Memory B cell (primary cell): Measurements from ENCODE around the gene PBRM1.

ENCODE experiments used
- ATAC-seq: fragments of 150-1000 bp; cut with Tn5 transposase; 2 replicates; pipeline ENCODE4 v1.10.0; 2021; ENCODE audit warnings: low read depth, mild to moderate bottlenecking, moderate library complexity
- DNase-seq, 2 donors: peaks; one replicate each; pipeline ENCODE4 v3.0.0; 2022; ENCODE audit warnings: low spot score in 2 of 2
- H3K27ac Mint-ChIP-seq: one replicate; pipeline ENCODE4 v1.8.0; 2022; ENCODE audit warnings: mild to moderate bottlenecking, moderate library complexity, mixed read lengths
- H3K27me3 Mint-ChIP-seq: one replicate; pipeline ENCODE4 v1.8.0; 2022; ENCODE audit warnings: mixed read lengths
- H3K36me3 Mint-ChIP-seq: one replicate; pipeline ENCODE4 v1.8.0; 2022; ENCODE audit warnings: mild to moderate bottlenecking, mixed read lengths
- H3K4me1 Mint-ChIP-seq: one replicate; pipeline ENCODE4 v1.8.0; 2022; ENCODE audit warnings: mixed read lengths
- H3K4me3 Mint-ChIP-seq: one replicate; pipeline ENCODE4 v1.8.0; 2022; ENCODE audit warnings: mild to moderate bottlenecking, moderate library complexity, mixed read lengths
- H3K9me3 Mint-ChIP-seq: one replicate; pipeline ENCODE4 v1.8.0; 2022; ENCODE audit warnings: mixed read lengths

The PBRM1 gene

GRCh38 chr3:52712291-52713212 is 26.8 kb upstream of the PBRM1 start:
- H3K36me3 Mint-ChIP-seq = peaks cover 10% of the 10 kb centered on the region
- no peak overlapping the region for H3K4me3 Mint-ChIP-seq
- DNase-seq (no peak), ATAC-seq (no peak)
- peaks cover 4% of the 10 kb centered on the region for H3K4me1 Mint-ChIP-seq
- H3K27me3 Mint-ChIP-seq = no peaks in the 10 kb centered on the region
- peak overlapping the region; percentile 20 for H3K27ac Mint-ChIP-seq
- no peaks in the 10 kb centered on the region for H3K9me3 Mint-ChIP-seq

GRCh38 chr3:52710512-52710911 is 24.8 kb upstream of the PBRM1 start:
- no peak for ATAC-seq

GRCh38 chr3:52707585-52707984 is 21.9 kb upstream of the PBRM1 start:
- no peaks in the 10 kb centered on the region for H3K27me3 Mint-ChIP-seq
- peak overlapping the region; percentile 77 for H3K4me3 Mint-ChIP-seq
- peaks cover 22% of the 10 kb centered on the region for H3K4me1 Mint-ChIP-seq
- DNase-seq (no peak), ATAC-seq (no peak)
- no peaks in the 10 kb centered on the region for H3K9me3 Mint-ChIP-seq
- H3K27ac Mint-ChIP-seq = peak overlapping the region; percentile 92
- H3K36me3 Mint-ChIP-seq = peaks cover 5% of the 10 kb centered on the region

More at GRCh38 chr3:52710512-52710911, 24.8 kb upstream of the PBRM1 start:
- no peaks in the 10 kb centered on the region for H3K27me3 Mint-ChIP-seq
- no peak for DNase-seq
- peak overlapping the region; percentile 31 for H3K27ac Mint-ChIP-seq
- H3K9me3 Mint-ChIP-seq = no peaks in the 10 kb centered on the region
- peaks cover 8% of the 10 kb centered on the region for H3K36me3 Mint-ChIP-seq
- H3K4me3 Mint-ChIP-seq = no peak overlapping the region
- peaks cover 11% of the 10 kb centered on the region for H3K4me1 Mint-ChIP-seq

GRCh38 chr3:52705688-52706686 is 20.3 kb upstream of the PBRM1 start, which contains the start of the genes GLT8D1 and SPCS1:
GLT8D1 (minus strand) TSS chr3:52705791; CDS start chr3:52700460, 5,331 bp downstream.
SPCS1 (plus strand) TSS chr3:52706106; CDS start chr3:52706247, 141 bp downstream.
- H3K9me3 Mint-ChIP-seq = no peaks in the 10 kb centered on the region
- peaks cover 22% of the 10 kb centered on the region for H3K4me1 Mint-ChIP-seq
- peak within 1 kb of the TSS; percentile 98 for H3K4me3 Mint-ChIP-seq
- no peaks in the 10 kb centered on the region for H3K27me3 Mint-ChIP-seq
- peak within 1 kb of the TSS; percentile 92 for H3K27ac Mint-ChIP-seq
- ATAC-seq = peak; percentile 87
- H3K36me3 Mint-ChIP-seq = peaks cover 3% of the 10 kb centered on the region
- peak; percentile 87 to 92 for DNase-seq

- no peaks in the 10 kb centered on the region for H3K9me3 Mint-ChIP-seq
- H3K27ac Mint-ChIP-seq = peak overlapping the region; percentile 92
- H3K4me1 Mint-ChIP-seq = peaks cover 22% of the 10 kb centered on the region
- peak overlapping the region; percentile 98 for H3K4me3 Mint-ChIP-seq
- no peak for ATAC-seq
- H3K36me3 Mint-ChIP-seq = peaks cover 3% of the 10 kb centered on the region
- H3K27me3 Mint-ChIP-seq = no peaks in the 10 kb centered on the region
- DNase-seq = no peak
Measured at GRCh38 chr3:52705438-52705687, 19.6 kb upstream of the PBRM1 start.

GRCh38 chr3:52704611-52705437 is 19.1 kb upstream of the PBRM1 start:
- peak overlapping the region; percentile 98 for H3K4me3 Mint-ChIP-seq
- DNase-seq = peak in 1 of 2 donors; percentile 22
- peaks cover 19% of the 10 kb centered on the region for H3K4me1 Mint-ChIP-seq
- H3K27ac Mint-ChIP-seq = peak overlapping the region; percentile 92
- H3K9me3 Mint-ChIP-seq = no peaks in the 10 kb centered on the region
- H3K36me3 Mint-ChIP-seq = peaks cover 3% of the 10 kb centered on the region
- H3K27me3 Mint-ChIP-seq = no peaks in the 10 kb centered on the region
- no peak for ATAC-seq

GRCh38 chr3:52703341-52703740 is 17.6 kb upstream of the PBRM1 start:
- H3K4me3 Mint-ChIP-seq = no peak overlapping the region
- ATAC-seq (no peak), DNase-seq (no peak)
- no peaks in the 10 kb centered on the region for H3K9me3 Mint-ChIP-seq
- H3K27me3 Mint-ChIP-seq = no peaks in the 10 kb centered on the region
- H3K36me3 Mint-ChIP-seq = no peaks in the 10 kb centered on the region
- no peak overlapping the region for H3K27ac Mint-ChIP-seq
- H3K4me1 Mint-ChIP-seq = peaks cover 19% of the 10 kb centered on the region

GRCh38 chr3:52697632-52697965 is 11.9 kb upstream of the PBRM1 start:
- Mint-ChIP-seq H3K36me3 (peaks cover 18% of the 10 kb centered on the region), H3K27ac (peak overlapping the region; percentile 84)
- no peak for DNase-seq

GRCh38 chr3:52696830-52697631 is 11.3 kb upstream of the PBRM1 start:
- H3K4me3 Mint-ChIP-seq = no peak overlapping the region
- no peaks in the 10 kb centered on the region for H3K27me3 Mint-ChIP-seq
- no peak for DNase-seq
- peaks cover 18% of the 10 kb centered on the region for H3K36me3 Mint-ChIP-seq
- peaks cover 5% of the 10 kb centered on the region for H3K4me1 Mint-ChIP-seq
- ATAC-seq = peak; percentile 57
- peak overlapping the region; percentile 84 for H3K27ac Mint-ChIP-seq
- H3K9me3 Mint-ChIP-seq = no peaks in the 10 kb centered on the region

More at GRCh38 chr3:52697632-52697965, 11.9 kb upstream of the PBRM1 start:
- no peak for ATAC-seq
- Mint-ChIP-seq H3K27me3 (no peaks in the 10 kb centered on the region), H3K9me3 (no peaks in the 10 kb centered on the region), H3K4me1 (peaks cover 5% of the 10 kb centered on the region), H3K4me3 (no peak overlapping the region)

- H3K36me3 Mint-ChIP-seq = peaks cover 18% of the 10 kb centered on the region
- DNase-seq (no peak), ATAC-seq (no peak)
- no peaks in the 10 kb centered on the region for H3K27me3 Mint-ChIP-seq
- peak overlapping the region; percentile 45 for H3K27ac Mint-ChIP-seq
- H3K4me1 Mint-ChIP-seq = peaks cover 5% of the 10 kb centered on the region
- no peak overlapping the region for H3K4me3 Mint-ChIP-seq
- no peaks in the 10 kb centered on the region for H3K9me3 Mint-ChIP-seq
Measured at GRCh38 chr3:52695798-52696671, 10.3 kb upstream of the PBRM1 start.

- Mint-ChIP-seq H3K4me1 (peaks cover 5% of the 10 kb centered on the region), H3K27ac (peak overlapping the region; percentile 45), H3K9me3 (no peaks in the 10 kb centered on the region), H3K27me3 (no peaks in the 10 kb centered on the region), H3K36me3 (peaks cover 21% of the 10 kb centered on the region), H3K4me3 (no peak overlapping the region)
- ATAC-seq (no peak), DNase-seq (no peak)
Measured at GRCh38 chr3:52694528-52695189, 8.9 kb upstream of the PBRM1 start.

- Mint-ChIP-seq H3K4me3 (no peak overlapping the region), H3K36me3 (peaks cover 29% of the 10 kb centered on the region), H3K27me3 (no peaks in the 10 kb centered on the region), H3K27ac (peak overlapping the region; percentile 65), H3K4me1 (peaks cover 7% of the 10 kb centered on the region), H3K9me3 (no peaks in the 10 kb centered on the region)
- ATAC-seq = no peak
- no peak for DNase-seq
Measured at GRCh38 chr3:52693071-52693470, 7.4 kb upstream of the PBRM1 start.
